HepG2 (cell line): Measurements from ENCODE around the gene CDC42EP1. TPM values are rescaled to one million over a fixed set of nuclear protein-coding genes. Genes with fewer than 3 reads are reported as not detected.

ENCODE experiments used
- BRCA1 ChIP-seq: sonication (generic); formaldehyde crosslinking; IDR thresholded peaks from 2 replicates; pipeline ENCODE4 v1.4.0; 2020; ENCODE audit warnings: missing genetic modification reagents
- CEBPB ChIP-seq: IDR thresholded peaks from 2 replicates; pipeline ENCODE4 v1.6.1; 2011; ENCODE audit warnings: low read depth, low read length, improper control_type of control experiment, borderline replicate concordance
- FIP1L1 ChIP-seq: fragments of 200-400 bp; formaldehyde crosslinking; IDR thresholded peaks from 2 replicates; pipeline ENCODE4 v1.6.1; 2018; ENCODE audit warnings: low read depth, mild to moderate bottlenecking, low read length, moderate library complexity, borderline replicate concordance; ENCODE audit not compliant: insufficient read depth
- FOXK1 ChIP-seq: sonication (generic); formaldehyde crosslinking; IDR thresholded peaks from 2 replicates; pipeline ENCODE4 v1.4.0; 2020; ENCODE audit warnings: low read depth, missing genetic modification reagents, borderline replicate concordance
- MEIS2 ChIP-seq: sonication (generic); formaldehyde crosslinking; IDR thresholded peaks from 2 replicates; pipeline ENCODE4 v1.9.0; 2021; ENCODE audit warnings: mild to moderate bottlenecking, missing genetic modification reagents
- MTF2 ChIP-seq: sonication (generic); formaldehyde crosslinking; IDR thresholded peaks from 2 replicates; pipeline ENCODE4 v1.5.0; 2020; ENCODE audit warnings: missing genetic modification reagents, borderline replicate concordance
- RXRB ChIP-seq: IDR thresholded peaks from 2 replicates; pipeline ENCODE4 v1.6.1; 2016; ENCODE audit warnings: borderline replicate concordance, missing genetic modification reagents, missing compliant biosample characterization
- SMAD9 ChIP-seq: sonication (generic); formaldehyde crosslinking; IDR thresholded peaks from 2 replicates; pipeline ENCODE4 v1.5.1; 2020; ENCODE audit warnings: mild to moderate bottlenecking, missing genetic modification reagents
- SYNCRIP ChIP-seq: fragments of 200-400 bp; formaldehyde crosslinking; IDR thresholded peaks from 2 replicates; pipeline ENCODE4 v1.6.1; 2018; ENCODE audit warnings: mild to moderate bottlenecking, low read depth, low read length; ENCODE audit not compliant: insufficient read depth
- TBX3 ChIP-seq: fragments of 450-650 bp; IDR thresholded peaks from 2 replicates; pipeline ENCODE4 v1.6.1; 2017; ENCODE audit warnings: antibody characterized with exemption, mild to moderate bottlenecking, inconsistent platforms, borderline replicate concordance
- ZEB1 ChIP-seq: IDR thresholded peaks from 2 replicates; pipeline ENCODE4 v1.6.1; 2012; ENCODE audit warnings: mild to moderate bottlenecking, low read depth, inconsistent platforms; ENCODE audit not compliant: insufficient replicate concordance
- ZKSCAN8 ChIP-seq: IDR thresholded peaks from 2 replicates; pipeline ENCODE4 v1.6.1; 2016; ENCODE audit warnings: borderline replicate concordance, missing genetic modification reagents, missing compliant biosample characterization
- ZNF253 ChIP-seq: sonication (generic); formaldehyde crosslinking; IDR thresholded peaks from 2 replicates; pipeline ENCODE4 v1.8.0; 2022; ENCODE audit warnings: mild to moderate bottlenecking, missing genetic modification reagents, borderline replicate concordance
- ZNF326 ChIP-seq: sonication (generic); formaldehyde crosslinking; IDR thresholded peaks from 2 replicates; pipeline ENCODE4 v1.4.0; 2020; ENCODE audit warnings: missing genetic modification reagents, borderline replicate concordance
- ZNF331 ChIP-seq: sonication (generic); formaldehyde crosslinking; IDR thresholded peaks from 2 replicates; pipeline ENCODE4 v1.4.0; 2020; ENCODE audit warnings: missing genetic modification reagents
- ZNF33A ChIP-seq: sonication (generic); formaldehyde crosslinking; IDR thresholded peaks from 2 replicates; pipeline ENCODE4 v1.5.1; 2020; ENCODE audit warnings: missing genetic modification reagents, mild to moderate bottlenecking, moderate library complexity, borderline replicate concordance
- ZNF550 ChIP-seq: sonication (generic); formaldehyde crosslinking; IDR thresholded peaks from 2 replicates; pipeline ENCODE4 v1.4.0; 2020; ENCODE audit warnings: mild to moderate bottlenecking, missing genetic modification reagents, borderline replicate concordance
- ZNF562 ChIP-seq: sonication (generic); formaldehyde crosslinking; IDR thresholded peaks from 2 replicates; pipeline ENCODE4 v1.8.0; 2022; ENCODE audit warnings: missing genetic modification reagents, borderline replicate concordance
- ZNF563 ChIP-seq: sonication (generic); formaldehyde crosslinking; IDR thresholded peaks from 2 replicates; pipeline ENCODE4 v1.8.0; 2022; ENCODE audit warnings: mild to moderate bottlenecking, moderate library complexity, missing genetic modification reagents
- ZSCAN31 ChIP-seq: sonication (generic); formaldehyde crosslinking; IDR thresholded peaks from 2 replicates; pipeline ENCODE4 v1.5.0; 2020; ENCODE audit warnings: low read depth, mild to moderate bottlenecking, missing genetic modification reagents
- ZSCAN9 ChIP-seq: IDR thresholded peaks from 2 replicates; pipeline ENCODE4 v1.6.1; 2016; ENCODE audit warnings: borderline replicate concordance
- polyA plus RNA-seq, 8 experiments: library from polyadenylated mRNA; depleted of rRNA in 3 of 8; stranded (reverse) in 7 of 8; unstranded in 1 of 8; fragments of >200 nt; fragmentation: Illumina TruSeq in 4 of 8; extraction: Trizol in 4 of 8; gene quantifications; 2 replicates each; pipeline versions ENCODE4 v1.2.1 to v1.2.3, GENCODE V29; 2011 to 2016; ENCODE audit warnings: low read depth in 4 of 8, missing spikeins in 1 of 8, mixed read lengths in 1 of 8; ENCODE audit not compliant: insufficient read depth in 1 of 8
- total RNA-seq, 5 experiments: library from RNA; depleted of rRNA; stranded (reverse); fragments of >200 nt; fragmentation: Illumina TruSeq; extraction: Trizol; gene quantifications; 2 replicates each; pipeline ENCODE4 v1.2.3, GENCODE V29; 2016; ENCODE audit warnings: low read depth in 1 of 5
- TF ChIP-seq, protein P1 (sequence below): IDR thresholded peaks from 2 replicates; pipeline ENCODE4 v1.6.1; 2016; ENCODE audit warnings: missing biosample characterization, missing genetic modification reagents, low read depth
- TF ChIP-seq, protein P2 (sequence below): sonication (generic); formaldehyde crosslinking; IDR thresholded peaks from 2 replicates; pipeline ENCODE4 v1.5.1; 2020; ENCODE audit warnings: mild to moderate bottlenecking, missing genetic modification reagents, moderate library complexity
- TF ChIP-seq, protein P3 (sequence below): sonication (generic); formaldehyde crosslinking; conservative IDR thresholded peaks from 2 replicates; pipeline ENCODE4 v1.4.0; 2020; ENCODE audit warnings: missing genetic modification reagents

The CDC42EP1 gene
- total and polyA plus RNA-seq, 2 of the 13 experiments (the other 11 are each of a cell fraction or from before 2014, with no cell fraction given), result 17.1 to 29.5 TPM

DNA sequence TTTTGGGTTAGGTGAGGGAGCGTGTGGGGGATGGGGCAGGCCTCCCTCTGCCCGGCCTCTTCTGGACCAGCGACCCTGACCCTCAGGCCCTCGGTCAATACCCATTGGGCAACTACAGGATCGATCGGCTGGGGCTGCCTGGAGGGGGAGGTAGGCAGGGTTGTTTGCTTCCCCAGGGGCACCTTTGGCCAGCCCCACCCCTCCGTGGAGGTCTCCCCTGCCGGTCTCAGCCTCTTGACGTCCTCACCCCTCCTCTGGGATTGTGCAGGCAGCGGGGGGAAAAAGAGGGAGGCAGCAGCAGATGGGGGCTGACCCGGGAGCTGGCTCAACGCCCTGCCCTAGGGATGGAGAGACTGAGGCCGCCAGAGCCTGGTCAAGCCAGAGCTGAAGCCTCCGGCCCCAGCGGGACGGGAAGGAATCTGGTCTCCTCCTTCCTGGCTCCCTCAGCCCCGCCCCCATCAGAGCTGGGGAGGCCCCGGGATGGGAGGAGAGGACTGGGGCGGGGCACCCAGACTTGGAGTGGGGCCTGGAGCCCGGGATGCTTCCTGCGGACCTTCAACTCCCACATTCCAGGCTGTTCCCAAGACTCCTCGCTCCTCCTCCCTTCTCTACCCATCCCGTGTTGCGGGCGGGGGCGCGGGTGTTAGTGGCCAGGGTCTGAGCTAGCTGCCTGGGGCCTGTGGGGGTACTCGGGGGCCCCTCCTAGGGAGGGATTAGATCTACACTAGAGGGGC is 14.4 kb upstream of the CDC42EP1 start (continued):
- no peak for TF ChIP-seq FIP1L1
- no peak for TF ChIP-seq ZNF550 (CRISPR knock-in tag)
- peak; percentile 82; the same call in 1 of the 2 replicates for TF ChIP-seq FOXK1 (CRISPR knock-in tag)
- no peak; the same call in 1 of the 2 replicates for TF ChIP-seq ZSCAN9 (CRISPR knock-in tag)
- TF ChIP-seq TBX3, result peak; percentile 68; the same call in 1 of the 2 replicates
- no peak for TF ChIP-seq SMAD9 (CRISPR knock-in tag)
- no peak for TF ChIP-seq BRCA1
- TF ChIP-seq, protein P1, sequence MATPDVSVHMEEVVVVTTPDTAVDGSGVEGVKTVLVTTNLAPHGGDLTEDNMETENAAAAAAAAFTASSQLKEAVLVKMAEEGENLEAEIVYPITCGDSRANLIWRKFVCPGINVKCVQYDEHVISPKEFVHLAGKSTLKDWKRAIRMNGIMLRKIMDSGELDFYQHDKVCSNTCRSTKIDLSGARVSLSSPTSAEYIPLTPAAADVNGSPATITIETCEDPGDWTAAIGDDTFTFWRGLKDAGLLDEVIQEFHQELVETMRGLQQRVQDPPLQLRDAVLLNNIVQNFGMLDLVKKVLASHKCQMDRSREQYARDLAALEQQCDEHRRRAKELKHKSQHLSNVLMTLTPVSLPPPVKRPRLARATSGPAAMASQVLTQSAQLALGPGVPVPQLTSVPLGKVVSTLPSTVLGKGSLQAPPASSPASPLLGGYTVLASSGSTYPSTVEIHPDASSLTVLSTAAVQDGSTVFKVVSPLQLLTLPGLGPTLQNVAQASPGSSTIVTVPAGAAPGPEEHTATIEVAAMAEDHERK (CRISPR knock-in tag), result no peak
- TF ChIP-seq, protein P2, sequence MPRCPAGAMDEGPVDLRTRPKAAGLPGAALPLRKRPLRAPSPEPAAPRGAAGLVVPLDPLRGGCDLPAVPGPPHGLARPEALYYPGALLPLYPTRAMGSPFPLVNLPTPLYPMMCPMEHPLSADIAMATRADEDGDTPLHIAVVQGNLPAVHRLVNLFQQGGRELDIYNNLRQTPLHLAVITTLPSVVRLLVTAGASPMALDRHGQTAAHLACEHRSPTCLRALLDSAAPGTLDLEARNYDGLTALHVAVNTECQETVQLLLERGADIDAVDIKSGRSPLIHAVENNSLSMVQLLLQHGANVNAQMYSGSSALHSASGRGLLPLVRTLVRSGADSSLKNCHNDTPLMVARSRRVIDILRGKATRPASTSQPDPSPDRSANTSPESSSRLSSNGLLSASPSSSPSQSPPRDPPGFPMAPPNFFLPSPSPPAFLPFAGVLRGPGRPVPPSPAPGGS (CRISPR knock-in tag), result no peak; the same call in 1 of the 2 replicates
- peak; percentile 95 for TF ChIP-seq CEBPB
- peak; percentile 80 for TF ChIP-seq ZNF331 (CRISPR knock-in tag)
- TF ChIP-seq ZKSCAN8 (CRISPR knock-in tag), result peak; percentile 74; the same call in 1 of the 2 replicates
- no peak for TF ChIP-seq ZNF253 (CRISPR knock-in tag)
- no peak for TF ChIP-seq ZNF562 (CRISPR knock-in tag)
- peak; percentile 90 for TF ChIP-seq ZEB1
- TF ChIP-seq ZNF563 (CRISPR knock-in tag), result peak; percentile 59; the same call in 1 of the 2 replicates
- TF ChIP-seq, protein P3, sequence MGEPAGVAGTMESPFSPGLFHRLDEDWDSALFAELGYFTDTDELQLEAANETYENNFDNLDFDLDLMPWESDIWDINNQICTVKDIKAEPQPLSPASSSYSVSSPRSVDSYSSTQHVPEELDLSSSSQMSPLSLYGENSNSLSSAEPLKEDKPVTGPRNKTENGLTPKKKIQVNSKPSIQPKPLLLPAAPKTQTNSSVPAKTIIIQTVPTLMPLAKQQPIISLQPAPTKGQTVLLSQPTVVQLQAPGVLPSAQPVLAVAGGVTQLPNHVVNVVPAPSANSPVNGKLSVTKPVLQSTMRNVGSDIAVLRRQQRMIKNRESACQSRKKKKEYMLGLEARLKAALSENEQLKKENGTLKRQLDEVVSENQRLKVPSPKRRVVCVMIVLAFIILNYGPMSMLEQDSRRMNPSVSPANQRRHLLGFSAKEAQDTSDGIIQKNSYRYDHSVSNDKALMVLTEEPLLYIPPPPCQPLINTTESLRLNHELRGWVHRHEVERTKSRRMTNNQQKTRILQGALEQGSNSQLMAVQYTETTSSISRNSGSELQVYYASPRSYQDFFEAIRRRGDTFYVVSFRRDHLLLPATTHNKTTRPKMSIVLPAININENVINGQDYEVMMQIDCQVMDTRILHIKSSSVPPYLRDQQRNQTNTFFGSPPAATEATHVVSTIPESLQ (CRISPR knock-in tag), result 0 out of 2 replicates have a peak, but pooled peaks have one; percentile 32
- peak; percentile 74; the same call in 1 of the 2 replicates for TF ChIP-seq MEIS2
- peak; percentile 64; the same call in 1 of the 2 replicates for TF ChIP-seq MTF2 (CRISPR knock-in tag)
- no peak; the same call in 1 of the 2 replicates for TF ChIP-seq ZNF326 (CRISPR knock-in tag)
- TF ChIP-seq ZSCAN31 (CRISPR knock-in tag), result peak; percentile 89
- TF ChIP-seq ZNF33A, result peak; percentile 82; the same call in 1 of the 2 replicates
- no peak for TF ChIP-seq SYNCRIP
- peak; percentile 97 for TF ChIP-seq RXRB (CRISPR knock-in tag)
